Neural cell (in vitro differentiated cells): ENCODE measurements around the gene RASA1.

Experiments used
- EP300 ChIP-seq: fragments of 450-650 bp; conservative IDR thresholded peaks from 2 replicates; pipeline ENCODE4 v1.6.1; 2014; ENCODE audit warnings: antibody characterized with exemption, mild to moderate bottlenecking, moderate library complexity; ENCODE audit not compliant: poor library complexity, severe bottlenecking
- EZH2 ChIP-seq: fragments of 200-600, 300-800 bp; shearing (Covaris generic), sonication (generic); IDR thresholded peaks from 2 replicates; pipeline ENCODE4 v1.6.1; 2014; ENCODE audit warnings: antibody characterized with exemption, low read length, borderline replicate concordance, mild to moderate bottlenecking; ENCODE audit not compliant: insufficient read depth, poor library complexity, severe bottlenecking
- MXI1 ChIP-seq: fragments of 450-650 bp; conservative IDR thresholded peaks from 2 replicates; pipeline ENCODE4 v1.6.1; 2014; ENCODE audit warnings: antibody characterized with exemption, mild to moderate bottlenecking; ENCODE audit not compliant: poor library complexity, severe bottlenecking
- POLR2AphosphoS5 ChIP-seq: IDR thresholded peaks from 2 replicates; pipeline ENCODE4 v1.6.1; 2012
- RAD21 ChIP-seq: fragments of 450-650 bp; conservative IDR thresholded peaks from 2 replicates; pipeline ENCODE4 v1.6.1; 2014; ENCODE audit warnings: antibody characterized with exemption, mild to moderate bottlenecking, moderate library complexity
- SMC3 ChIP-seq: fragments of 450-650 bp; conservative IDR thresholded peaks from 2 replicates; pipeline ENCODE4 v1.6.1; 2014; ENCODE audit warnings: antibody characterized with exemption, mild to moderate bottlenecking, moderate library complexity; ENCODE audit not compliant: poor library complexity
- TAF1 ChIP-seq: IDR thresholded peaks from 2 replicates; pipeline ENCODE4 v1.6.1; 2012; ENCODE audit warnings: low read depth
- TF ChIP-seq, protein P1 (sequence below): fragments of 450-650 bp; IDR thresholded peaks from 2 replicates; pipeline ENCODE4 v1.5.1; 2014; ENCODE audit warnings: antibody characterized with exemption, mild to moderate bottlenecking, moderate library complexity; ENCODE audit not compliant: poor library complexity, severe bottlenecking
- TF ChIP-seq, protein P2 (sequence below): IDR thresholded peaks from 2 replicates; pipeline ENCODE4 v1.6.1; 2012; ENCODE audit warnings: borderline replicate concordance

DNA sequence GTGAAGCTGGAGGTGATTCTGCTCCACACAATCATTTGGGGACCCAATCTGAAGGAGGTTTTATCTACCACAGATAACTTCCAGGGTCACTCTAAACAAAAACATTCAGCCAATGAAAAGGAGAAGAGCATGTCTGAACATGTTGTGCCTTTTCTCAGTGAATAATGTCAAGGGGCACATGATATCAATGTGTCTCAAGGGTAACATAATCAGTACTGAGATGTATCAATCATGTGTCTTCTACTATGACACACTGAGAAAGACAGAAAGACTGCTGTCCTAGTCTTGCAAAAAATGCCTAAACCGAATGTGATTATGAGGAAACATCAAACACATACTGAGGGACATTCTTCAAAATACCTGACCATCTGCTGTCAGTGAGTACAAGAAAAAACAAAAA is 25.4 kb upstream of the RASA1 start:
- TF ChIP-seq, protein P1, sequence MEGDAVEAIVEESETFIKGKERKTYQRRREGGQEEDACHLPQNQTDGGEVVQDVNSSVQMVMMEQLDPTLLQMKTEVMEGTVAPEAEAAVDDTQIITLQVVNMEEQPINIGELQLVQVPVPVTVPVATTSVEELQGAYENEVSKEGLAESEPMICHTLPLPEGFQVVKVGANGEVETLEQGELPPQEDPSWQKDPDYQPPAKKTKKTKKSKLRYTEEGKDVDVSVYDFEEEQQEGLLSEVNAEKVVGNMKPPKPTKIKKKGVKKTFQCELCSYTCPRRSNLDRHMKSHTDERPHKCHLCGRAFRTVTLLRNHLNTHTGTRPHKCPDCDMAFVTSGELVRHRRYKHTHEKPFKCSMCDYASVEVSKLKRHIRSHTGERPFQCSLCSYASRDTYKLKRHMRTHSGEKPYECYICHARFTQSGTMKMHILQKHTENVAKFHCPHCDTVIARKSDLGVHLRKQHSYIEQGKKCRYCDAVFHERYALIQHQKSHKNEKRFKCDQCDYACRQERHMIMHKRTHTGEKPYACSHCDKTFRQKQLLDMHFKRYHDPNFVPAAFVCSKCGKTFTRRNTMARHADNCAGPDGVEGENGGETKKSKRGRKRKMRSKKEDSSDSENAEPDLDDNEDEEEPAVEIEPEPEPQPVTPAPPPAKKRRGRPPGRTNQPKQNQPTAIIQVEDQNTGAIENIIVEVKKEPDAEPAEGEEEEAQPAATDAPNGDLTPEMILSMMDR, result no peak
- TF ChIP-seq TAF1, result no peak
- TF ChIP-seq EZH2, result no peak
- no peak for TF ChIP-seq EP300
- no peak for TF ChIP-seq RAD21
- no peak for TF ChIP-seq SMC3
- no peak for TF ChIP-seq MXI1
- no peak for TF ChIP-seq POLR2AphosphoS5
- TF ChIP-seq, protein P2, sequence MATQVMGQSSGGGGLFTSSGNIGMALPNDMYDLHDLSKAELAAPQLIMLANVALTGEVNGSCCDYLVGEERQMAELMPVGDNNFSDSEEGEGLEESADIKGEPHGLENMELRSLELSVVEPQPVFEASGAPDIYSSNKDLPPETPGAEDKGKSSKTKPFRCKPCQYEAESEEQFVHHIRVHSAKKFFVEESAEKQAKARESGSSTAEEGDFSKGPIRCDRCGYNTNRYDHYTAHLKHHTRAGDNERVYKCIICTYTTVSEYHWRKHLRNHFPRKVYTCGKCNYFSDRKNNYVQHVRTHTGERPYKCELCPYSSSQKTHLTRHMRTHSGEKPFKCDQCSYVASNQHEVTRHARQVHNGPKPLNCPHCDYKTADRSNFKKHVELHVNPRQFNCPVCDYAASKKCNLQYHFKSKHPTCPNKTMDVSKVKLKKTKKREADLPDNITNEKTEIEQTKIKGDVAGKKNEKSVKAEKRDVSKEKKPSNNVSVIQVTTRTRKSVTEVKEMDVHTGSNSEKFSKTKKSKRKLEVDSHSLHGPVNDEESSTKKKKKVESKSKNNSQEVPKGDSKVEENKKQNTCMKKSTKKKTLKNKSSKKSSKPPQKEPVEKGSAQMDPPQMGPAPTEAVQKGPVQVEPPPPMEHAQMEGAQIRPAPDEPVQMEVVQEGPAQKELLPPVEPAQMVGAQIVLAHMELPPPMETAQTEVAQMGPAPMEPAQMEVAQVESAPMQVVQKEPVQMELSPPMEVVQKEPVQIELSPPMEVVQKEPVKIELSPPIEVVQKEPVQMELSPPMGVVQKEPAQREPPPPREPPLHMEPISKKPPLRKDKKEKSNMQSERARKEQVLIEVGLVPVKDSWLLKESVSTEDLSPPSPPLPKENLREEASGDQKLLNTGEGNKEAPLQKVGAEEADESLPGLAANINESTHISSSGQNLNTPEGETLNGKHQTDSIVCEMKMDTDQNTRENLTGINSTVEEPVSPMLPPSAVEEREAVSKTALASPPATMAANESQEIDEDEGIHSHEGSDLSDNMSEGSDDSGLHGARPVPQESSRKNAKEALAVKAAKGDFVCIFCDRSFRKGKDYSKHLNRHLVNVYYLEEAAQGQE, result no peak
